HCT116 (cell line): ENCODE results near the gene LSP1. TPM values are rescaled to one million over a fixed set of nuclear protein-coding genes. Genes with fewer than 3 reads are reported as not detected.

Source experiments
- ATAC-seq: fragments of 200-7000 bp; cut with Tn5 transposase; 2 replicates; pipeline ENCODE4 v1.9.1; 2020; ENCODE audit warnings: mild to moderate bottlenecking, moderate library complexity
- BruUV-seq: library from RNA; stranded (reverse); fragments of 400-500 nt; replicated peaks from 2 replicates; lab custom pipeline; 2021; lab: Mats Ljungman, UMichigan
- CTCF ChIA-PET: fragments of 300-600 bp; sonication (Branson Sonifier 250); formaldehyde crosslinking; loops from one replicate; lab custom pipeline; 2021; ENCODE audit warnings: antibody characterized with exemption; lab: Charles Lee
- POLR2A ChIA-PET: fragments of 300-600, 350-600 bp; sonication (Branson Sonifier 250); formaldehyde crosslinking; loops from one replicate; lab custom pipeline; 2021; ENCODE audit warnings: antibody characterized with exemption; lab: Charles Lee
- RAD21 ChIA-PET, 2 experiments: fragments of 300-600 bp; sonication (Branson Sonifier 250); formaldehyde crosslinking; loops; one replicate each; lab custom pipeline; 2023; ENCODE audit warnings: low total read pairs in 2 of 2; ENCODE audit not compliant: uncharacterized antibody in 2 of 2, unreplicated experiment in 2 of 2, low non-redundant PET in 1 of 2; lab: Charles Lee
- DNase-seq: peaks from one replicate; pipeline ENCODE4 v3.0.0-alpha.2; 2010; ENCODE audit warnings: low read depth, low spot score
- H2AFZ ChIP-seq: fragments of 200-600 bp; shearing (Covaris generic), sonication (generic); 2 replicates; pipeline ENCODE4 v1.6.1; 2017; ENCODE audit warnings: low read depth, mixed run types, mixed read lengths, antibody characterized with exemption, low read length; ENCODE audit not compliant: poor library complexity, severe bottlenecking
- H3K27ac ChIP-seq: 2 replicates; pipeline ENCODE4 v1.5.1; 2012; ENCODE audit warnings: low read depth, low read length
- H3K27me3 ChIP-seq: fragments of 200-600 bp; sonication (generic); 2 replicates; pipeline ENCODE4 v1.6.1; 2016; ENCODE audit warnings: mixed run types, low read length, mixed read lengths; ENCODE audit not compliant: insufficient read depth
- H3K36me3 ChIP-seq, 2 experiments: fragments of 200-500 bp in 1 of 2; fragments of 200-600 bp in 1 of 2; sonication (Bioruptor generic) in 1 of 2; sonication (generic) in 1 of 2; 2 replicates each; pipeline versions ENCODE4 v1.5.1 to v1.6.1; 2014 to 2016; ENCODE audit warnings: low read length in 2 of 2, inconsistent platforms in 1 of 2, mixed read lengths in 1 of 2, mixed run types in 1 of 2; ENCODE audit not compliant: insufficient read depth in 2 of 2, control insufficient read depth in 1 of 2
- H3K4me1 ChIP-seq, 2 experiments: fragments of 200-600 bp in 1 of 2; sonication (generic) in 1 of 2; 2 replicates each; pipeline versions ENCODE4 v1.5.1 to v1.6.1; 2012 to 2017; ENCODE audit warnings: low read length in 2 of 2, inconsistent platforms in 1 of 2, mild to moderate bottlenecking in 1 of 2, mixed read lengths in 1 of 2, mixed run types in 1 of 2, moderate library complexity in 1 of 2; ENCODE audit not compliant: insufficient read depth in 2 of 2, control insufficient read depth in 1 of 2
- H3K4me2 ChIP-seq: fragments of 200-600 bp; sonication (generic); 2 replicates; pipeline ENCODE4 v1.6.1; 2017; ENCODE audit warnings: mixed run types, low read length, mixed read lengths
- H3K4me3 ChIP-seq, 2 experiments: fragments of 200-600 bp in 1 of 2; sonication (generic) in 1 of 2; replicated peaks in 1 of 2; 2 replicates each; pipeline ENCODE4 v1.5.1; 2011 to 2016; ENCODE audit warnings: low read length in 2 of 2, control low read depth in 1 of 2, low read depth in 1 of 2, mild to moderate bottlenecking in 1 of 2, mixed read lengths in 1 of 2, mixed run types in 1 of 2
- H3K79me2 ChIP-seq: fragments of 200-600 bp; sonication (generic); 2 replicates; pipeline ENCODE4 v1.6.1; 2017; ENCODE audit warnings: mild to moderate bottlenecking, mixed run types, low read length, moderate library complexity, mixed read lengths; ENCODE audit not compliant: insufficient read depth
- H3K9ac ChIP-seq: fragments of 200-600 bp; sonication (generic); 2 replicates; pipeline ENCODE4 v1.6.1; 2016; ENCODE audit warnings: low read length, mixed read lengths
- H3K9me2 ChIP-seq: fragments of 200-600 bp; sonication (generic), shearing (Covaris generic); 2 replicates; pipeline ENCODE4 v1.6.1; 2017; ENCODE audit warnings: mixed run types, mild to moderate bottlenecking, moderate library complexity; ENCODE audit not compliant: insufficient read depth
- H3K9me3 ChIP-seq, 2 experiments: fragments of 200-500 bp in 1 of 2; fragments of 200-600 bp in 1 of 2; sonication (Bioruptor generic) in 1 of 2; sonication (generic) in 1 of 2; 2 replicates each; pipeline ENCODE4 v1.6.1; 2014 to 2017; ENCODE audit warnings: low read length in 2 of 2, mixed read lengths in 2 of 2, inconsistent platforms in 1 of 2, low read depth in 1 of 2, mild to moderate bottlenecking in 1 of 2, mixed run types in 1 of 2, moderate library complexity in 1 of 2; ENCODE audit not compliant: control insufficient read depth in 1 of 2, insufficient read depth in 1 of 2
- H4K20me1 ChIP-seq: fragments of 200-600 bp; sonication (generic), shearing (Covaris generic); 2 replicates; pipeline ENCODE4 v1.6.1; 2017; ENCODE audit warnings: mixed run types, mild to moderate bottlenecking, moderate library complexity; ENCODE audit not compliant: insufficient read depth
- CTCF ChIP-seq, 3 experiments: fragments of 200-600 bp in 1 of 3; sonication (generic) in 1 of 3; IDR thresholded peaks in 2 of 3; conservative IDR thresholded peaks in 1 of 3; 2 replicates each; pipeline ENCODE4 v1.5.1; 2012 to 2017; ENCODE audit warnings: low read depth in 2 of 3, low read length in 2 of 3, antibody characterized with exemption in 1 of 3, borderline replicate concordance in 1 of 3, control low read depth in 1 of 3, mild to moderate bottlenecking in 1 of 3, mixed read lengths in 1 of 3, mixed run types in 1 of 3, moderate library complexity in 1 of 3; ENCODE audit not compliant: insufficient read depth in 1 of 3
- MAX ChIP-seq: IDR thresholded peaks from 2 replicates; pipeline ENCODE4 v1.6.1; 2012
- REST ChIP-seq: IDR thresholded peaks from 2 replicates; pipeline ENCODE4 v1.6.1; 2012; ENCODE audit warnings: low read depth
- ZFX ChIP-seq: fragments of 450-650 bp; IDR thresholded peaks from 2 replicates; pipeline ENCODE4 v1.6.1; 2017
- intact Hi-C: fragments of 100-400 bp; cut with micrococcal nuclease; formaldehyde crosslinking; loops from 2 replicates; pipeline ENCODE4 v1.10.0; 2022
- total RNA-seq: library from RNA; stranded (reverse); gene quantifications from one replicate; pipeline ENCODE4 v1.2.1, GENCODE V29; 2021; ENCODE audit not compliant: unreplicated experiment

The LSP1 gene
- total RNA-seq, 1 experiment from 2014 or later: 1.3 TPM

- Histone ChIP-seq H3K4me3 (no peak overlapping the region), H3K4me1 (peaks cover 0 to 4% of the 10 kb centered on the region in 2 experiments; a peak in 1 of 4 replicates), H3K27ac (no peak overlapping the region), H4K20me1 (no peaks in the 10 kb centered on the region), H3K9ac (no peak overlapping the region), H3K79me2 (no peaks in the 10 kb centered on the region), H3K27me3 (no peaks in the 10 kb centered on the region), H2AFZ (no peak overlapping the region), H3K36me3 (no peaks in the 10 kb centered on the region), H3K4me2 (no peak overlapping the region), H3K9me2 (no peaks in the 10 kb centered on the region), H3K9me3 (no peaks in the 10 kb centered on the region)
- TF ChIP-seq MAX (no peak), REST (no peak), CTCF (IDR thresholded peaks at IDR 0.05 in 2 of 3, conservative IDR thresholded peaks at IDR 0.05 in 1 of 3; ENCODE audit: borderline replicate concordance in 1 of 3, insufficient read depth in 1 of 3, low read depth in 2 of 3, low read length in 2 of 3) (no peak), ZFX (no peak)
- intact Hi-C loops: no loop called here
- POLR2A ChIA-PET: no interaction called here
- no TSS peak for BruUV-seq
- no peak for ATAC-seq
- CTCF ChIA-PET: interaction anchor here (1.0 to 2.4 kb wide), 9 partner anchors 12 to 279 kb away, joined by 3 to 19 read pairs (median 8); partner anchors contain the start of gene SYT8
- DNase-seq: no peak
- RAD21 ChIA-PET: interaction anchor here in 1 of 2 experiments (0.8 kb wide), 1 partner anchor 274 kb away, joined by 3 read pairs; no protein-coding TSS in a partner anchor
Observed at GRCh38 chr11:1877211-1878136, 24.6 kb downstream of the LSP1 start.
